Hepatocyte (in vitro differentiated cells): ENCODE results near the gene MORC2. TPM values are rescaled to one million over a fixed set of nuclear protein-coding genes. Genes with fewer than 3 reads are reported as not detected.

Experiments
- DNase-seq: peaks from one replicate; pipeline ENCODE4 v3.0.0-alpha.2; 2016; ENCODE audit warnings: low spot score
- H2AFZ ChIP-seq: fragments of 200-600 bp; sonication (generic); 2 replicates; pipeline ENCODE4 v1.6.0; 2016; ENCODE audit warnings: antibody characterized with exemption, mild to moderate bottlenecking
- H3K27ac ChIP-seq: fragments of 200-600 bp; sonication (generic); 2 replicates; pipeline ENCODE4 v1.5.1; 2016; ENCODE audit warnings: mild to moderate bottlenecking
- H3K27me3 ChIP-seq: fragments of 200-600 bp; sonication (generic); 2 replicates; pipeline ENCODE4 v1.6.1; 2016
- H3K36me3 ChIP-seq: fragments of 200-600 bp; sonication (generic); replicated peaks from 2 replicates; pipeline ENCODE4 v1.5.1; 2016; ENCODE audit warnings: low read depth; ENCODE audit not compliant: insufficient read depth
- H3K4me1 ChIP-seq: fragments of 200-600 bp; sonication (generic); 2 replicates; pipeline ENCODE4 v1.5.1; 2016; ENCODE audit warnings: mild to moderate bottlenecking, moderate library complexity; ENCODE audit not compliant: insufficient read depth
- H3K4me2 ChIP-seq: fragments of 200-600 bp; sonication (generic); 2 replicates; pipeline ENCODE4 v1.6.0; 2016
- H3K4me3 ChIP-seq: fragments of 200-600 bp; sonication (generic); 2 replicates; pipeline ENCODE4 v1.5.1; 2016; ENCODE audit warnings: mild to moderate bottlenecking
- H3K79me2 ChIP-seq: fragments of 200-600 bp; sonication (generic); 2 replicates; pipeline ENCODE4 v1.6.0; 2017; ENCODE audit warnings: mild to moderate bottlenecking
- H3K9me2 ChIP-seq: fragments of 200-600 bp; sonication (generic); replicated peaks from 2 replicates; pipeline ENCODE4 v1.6.0; 2017; ENCODE audit warnings: mild to moderate bottlenecking; ENCODE audit not compliant: insufficient read depth
- H3K9me3 ChIP-seq: fragments of 200-600 bp; sonication (generic); 2 replicates; pipeline ENCODE4 v1.5.1; 2016; ENCODE audit warnings: low read depth, mild to moderate bottlenecking
- H4K20me1 ChIP-seq: fragments of 200-600 bp; sonication (generic); 2 replicates; pipeline ENCODE4 v1.6.0; 2016; ENCODE audit warnings: mild to moderate bottlenecking; ENCODE audit not compliant: insufficient read depth, poor library complexity, severe bottlenecking
- CTCF ChIP-seq: fragments of 200-600 bp; sonication (generic); IDR thresholded peaks from 2 replicates; pipeline ENCODE4 v1.5.1; 2016; ENCODE audit warnings: antibody characterized with exemption, mild to moderate bottlenecking; ENCODE audit not compliant: poor library complexity
- EZH2 ChIP-seq: fragments of 200-600 bp; sonication (generic); IDR thresholded peaks from 2 replicates; pipeline ENCODE4 v1.6.1; 2016; ENCODE audit warnings: antibody characterized with exemption, mild to moderate bottlenecking, borderline replicate concordance
- EZH2phosphoT487 ChIP-seq: fragments of 200-600 bp; sonication (generic); IDR thresholded peaks from one replicate; pipeline ENCODE4 v1.6.1; 2018; ENCODE audit warnings: antibody characterized with exemption, mild to moderate bottlenecking, low read depth, moderate library complexity; ENCODE audit not compliant: unreplicated experiment, severe bottlenecking
- WGBS: methylation state at CpG from one replicate; pipeline ENCODE4 v1.1.6; 2016; ENCODE audit warnings: low lambda C conversion rate; ENCODE audit errors: missing lambda C conversion rate; 5-methylcytosine and 5-hydroxymethylcytosine counted together
- polyA plus RNA-seq: library from polyadenylated mRNA; unstranded; fragments of >200 nt; fragmentation: Nextera tagmentation; extraction: Ambion mirVana; gene quantifications from 2 replicates; pipeline ENCODE4 v1.2.1, GENCODE V29; 2016
- total RNA-seq: library from RNA; depleted of rRNA; stranded (reverse); fragments of >200 nt; gene quantifications from 2 replicates; pipeline ENCODE4 v1.2.3, GENCODE V29; 2014

MORC2 gene
- total and polyA plus RNA-seq, 2 experiments from 2014 or later = 15.6 to 24.0 TPM

GRCh38 chr22:30982512-30982911 lies 13.9 kb upstream of the MORC2 start:
- peaks cover 8% of the 10 kb centered on the region for H3K79me2 ChIP-seq
- TF ChIP-seq EZH2phosphoT487 (no peak), CTCF (no peak), EZH2 (no peak)
- peaks cover 12% of the 10 kb centered on the region for H3K9me3 ChIP-seq
- no peaks in the 10 kb centered on the region for H3K9me2 ChIP-seq
- H2AFZ ChIP-seq = no peak overlapping the region
- DNase-seq = no peak
- H3K4me2 ChIP-seq = no peak overlapping the region
- no peaks in the 10 kb centered on the region for H3K36me3 ChIP-seq
- no peak overlapping the region for H3K4me3 ChIP-seq
- WGBS = 95% methylated on average over 2 of the region's 2 CpGs
- H4K20me1 ChIP-seq = no peaks in the 10 kb centered on the region
- no peaks in the 10 kb centered on the region for H3K27me3 ChIP-seq
- H3K27ac ChIP-seq = no peak overlapping the region
- no peaks in the 10 kb centered on the region for H3K4me1 ChIP-seq

GRCh38 chr22:30979932-30980331 lies 11.4 kb upstream of the MORC2 start:
- Histone ChIP-seq H4K20me1 (no peaks in the 10 kb centered on the region), H3K27me3 (no peaks in the 10 kb centered on the region), H2AFZ (no peak overlapping the region), H3K4me1 (no peaks in the 10 kb centered on the region), H3K4me2 (no peak overlapping the region), H3K9me2 (no peaks in the 10 kb centered on the region), H3K27ac (no peak overlapping the region), H3K4me3 (no peak overlapping the region), H3K79me2 (peaks cover 32% of the 10 kb centered on the region), H3K36me3 (peaks cover 14% of the 10 kb centered on the region), H3K9me3 (peaks cover 36% of the 10 kb centered on the region)
- no peak for TF ChIP-seq EZH2phosphoT487
- no peak for TF ChIP-seq CTCF
- TF ChIP-seq EZH2 = no peak
- WGBS = 88% methylated on average over 3 of the region's 3 CpGs
- DNase-seq = peak; percentile 6

- no peak overlapping the region for H3K27ac ChIP-seq
- no peaks in the 10 kb centered on the region for H3K27me3 ChIP-seq
Measured at GRCh38 chr22:30978304-30978962, 9.9 kb upstream of the MORC2 start.

More at GRCh38 chr22:30978304-30978962, 9.9 kb upstream of the MORC2 start:
- WGBS = 97% methylated on average over 3 of the region's 3 CpGs
- Histone ChIP-seq H3K36me3 (peaks cover 27% of the 10 kb centered on the region), H3K4me3 (no peak overlapping the region), H3K79me2 (peaks cover 47% of the 10 kb centered on the region), H3K4me1 (no peaks in the 10 kb centered on the region), H2AFZ (no peak overlapping the region), H3K4me2 (no peak overlapping the region), H4K20me1 (no peaks in the 10 kb centered on the region), H3K9me3 (peaks cover 49% of the 10 kb centered on the region), H3K9me2 (no peaks in the 10 kb centered on the region)
- no peak for TF ChIP-seq EZH2
- TF ChIP-seq CTCF = no peak
- no peak for TF ChIP-seq EZH2phosphoT487
- no peak for DNase-seq
